NB4 (cell line): ENCODE measurements around the gene PARD6B.

Experiments
- DNase-seq: peaks from one replicate; pipeline ENCODE4 v3.0.0; 2010; ENCODE audit warnings: low read depth
- H3K4me3 ChIP-seq: one replicate; pipeline ENCODE4 v1.5.1; 2011; ENCODE audit warnings: mild to moderate bottlenecking, low read depth, low read length, moderate library complexity
- CTCF ChIP-seq: IDR thresholded peaks from one replicate; pipeline ENCODE4 v1.5.1; 2012; ENCODE audit warnings: low read depth, low read length
- MAX ChIP-seq: IDR thresholded peaks from 2 replicates; pipeline ENCODE4 v1.6.1; 2011; ENCODE audit warnings: low read depth, low read length
- MYC ChIP-seq: IDR thresholded peaks from 2 replicates; pipeline ENCODE4 v1.6.1; 2011; ENCODE audit warnings: low read depth, low read length
- POLR2A ChIP-seq: IDR thresholded peaks from 2 replicates; pipeline ENCODE4 v1.6.1; 2011; ENCODE audit warnings: mild to moderate bottlenecking; ENCODE audit not compliant: insufficient read length; ENCODE audit errors: extremely low read depth

PARD6B gene

GRCh38 chr20:50731055-50731929 is at the start of gene PARD6B:
PARD6B (plus strand) TSS chr20:50731580; CDS start chr20:50731787, 207 bp downstream.
- peak; percentile 99 for DNase-seq
- TF ChIP-seq POLR2A (no peak), MAX (peak; percentile 46), MYC (peak; percentile 27; the same call in 1 of the 2 replicates)
- peak within 1 kb of the TSS; percentile 78 for H3K4me3 ChIP-seq

- no peak for TF ChIP-seq CTCF
- TF ChIP-seq MAX = no peak
- TF ChIP-seq MYC = no peak
- no peak for TF ChIP-seq POLR2A
- no peak overlapping the region for H3K4me3 ChIP-seq
- no peak for DNase-seq
These were observed 49.3 kb upstream of the PARD6B start for GRCh38 chr20:50682065-50682464.

GRCh38 chr20:50682947-50683530 is 48.3 kb upstream of the PARD6B start:
- no peak for DNase-seq
- TF ChIP-seq CTCF (no peak), POLR2A (no peak), MAX (no peak), MYC (no peak)
- H3K4me3 ChIP-seq = no peak overlapping the region

- TF ChIP-seq MYC (no peak), CTCF (no peak), MAX (no peak)
- DNase-seq = no peak
- no peak overlapping the region for H3K4me3 ChIP-seq
These were observed 47.8 kb upstream of the PARD6B start for GRCh38 chr20:50683570-50683969.

- TF ChIP-seq MAX (no peak), CTCF (no peak), MYC (no peak), POLR2A (no peak)
- DNase-seq = no peak
- H3K4me3 ChIP-seq = no peak overlapping the region
These were observed 44.6 kb upstream of the PARD6B start for GRCh38 chr20:50686821-50687220.

GRCh38 chr20:50688256-50688975 is 43.0 kb upstream of the PARD6B start:
- H3K4me3 ChIP-seq = no peak overlapping the region
- TF ChIP-seq MYC (no peak), CTCF (no peak), POLR2A (no peak), MAX (no peak)
- no peak for DNase-seq
